SK-N-MC (cell line): Measurements from ENCODE around the gene ACTR2.

Experiments
- EZH2 ChIP-seq: fragments of 200-600 bp; sonication (generic); IDR thresholded peaks from one replicate; pipeline ENCODE4 v1.6.1; 2017; ENCODE audit warnings: antibody characterized with exemption
- FOXP2 ChIP-seq: optimal IDR thresholded peaks from 2 replicates; pipeline ENCODE3; 2011; ENCODE audit warnings: mild to moderate bottlenecking, moderate library complexity; ENCODE audit not compliant: insufficient read depth; ENCODE audit errors: extremely low read length, control extremely low read depth
- POLR2AphosphoS5 ChIP-seq: IDR thresholded peaks from 2 replicates; pipeline ENCODE4 v1.6.1; 2012; ENCODE audit warnings: mild to moderate bottlenecking, low read depth, low read length, borderline replicate concordance

DNA sequence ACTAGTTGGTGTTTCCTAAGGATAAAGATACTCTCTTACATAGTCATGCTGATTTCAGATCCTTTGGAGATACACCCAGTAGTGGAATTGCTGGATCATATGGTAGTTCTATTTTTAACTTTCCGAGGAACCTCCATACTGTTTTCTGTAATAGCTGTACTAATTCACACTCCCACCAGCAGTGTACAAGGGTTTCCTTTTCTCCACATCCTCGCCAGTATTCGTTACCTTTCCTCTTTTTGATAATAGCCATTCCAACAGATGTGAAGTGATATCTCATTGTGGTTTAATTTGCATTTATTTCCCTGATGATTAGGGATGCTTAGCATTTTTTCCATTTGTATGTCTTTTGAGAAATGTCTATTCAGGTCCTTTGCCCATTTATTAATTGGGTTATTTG is 34.0 kb downstream of the ACTR2 start:
- TF ChIP-seq POLR2AphosphoS5 (no peak), EZH2 (no peak), FOXP2 (no peak)
